ENCODE results near the gene PMPCB.

Gene PMPCB

GRCh38 chr7:103348959-103349358 is 51.7 kb downstream of the PMPCB start:
- Histone ChIP-seq H3K4me3 (ENCODE audit: low read depth, low read length) (peak overlapping the region; percentile 74), H3K27ac (ENCODE audit: extremely low read depth, low read depth, low read length) (no peak overlapping the region), H3K36me3 (ENCODE audit: control insufficient read depth in 2 of 2, insufficient read depth in 1 of 2, low read length in 2 of 2) (peaks cover 20 to 27% of the 10 kb centered on the region in 2 experiments), H3K9me3 (ENCODE audit: control insufficient read depth, insufficient read depth, low read depth, low read length) (no peaks in the 10 kb centered on the region), H3K4me1 (ENCODE audit: control insufficient read depth, insufficient read depth, low read length) (peaks cover 2% of the 10 kb centered on the region)
- TF ChIP-seq PRDM1 (tag by site-specific recombination; IDR thresholded peaks at IDR 0.05): peak; percentile 92
- no peak for TF ChIP-seq ZNF10 (tag by site-specific recombination; IDR thresholded peaks at IDR 0.05)
- ChIA-PET CTCF (interaction anchor here (1.3 kb wide), 1 partner anchor 58 kb away, joined by 3 read pairs; no protein-coding TSS in a partner anchor), POLR2A (no interaction called here)

- no peak overlapping the region for H3K27ac ChIP-seq (ENCODE audit: extremely low read depth, low read depth, low read length)
- H3K4me3 ChIP-seq (ENCODE audit: low read depth, low read length): no peak overlapping the region
- TF ChIP-seq ZEB2 (tag by site-specific recombination; IDR thresholded peaks at IDR 0.05) (no peak), GLIS1 (tag by site-specific recombination; IDR thresholded peaks at IDR 0.05) (no peak), ZNF658 (tag by site-specific recombination; IDR thresholded peaks at IDR 0.05) (no peak), ZBTB11 (tag by site-specific recombination; conservative IDR thresholded peaks at IDR 0.05; ENCODE audit: low read depth) (no peak), ZNF423 (tag by site-specific recombination; IDR thresholded peaks at IDR 0.05) (no peak), ZNF324 (tag by site-specific recombination; IDR thresholded peaks at IDR 0.05) (no peak), ZNF16 (tag by site-specific recombination; IDR thresholded peaks at IDR 0.05; ENCODE audit: low read depth) (no peak), EGR2 (tag by site-specific recombination; IDR thresholded peaks at IDR 0.05; ENCODE audit: low read depth) (no peak), KLF16 (tag by site-specific recombination; IDR thresholded peaks at IDR 0.05) (no peak)
- POLR2A ChIA-PET: no interaction called here
- CTCF ChIA-PET: no interaction called here
- peaks cover 2% of the 10 kb centered on the region for H3K4me1 ChIP-seq (ENCODE audit: control insufficient read depth, insufficient read depth, low read length)
- H3K36me3 ChIP-seq (ENCODE audit: control insufficient read depth in 2 of 2, insufficient read depth in 1 of 2, low read length in 2 of 2): peaks cover 28 to 32% of the 10 kb centered on the region in 2 experiments
- H3K9me3 ChIP-seq (ENCODE audit: control insufficient read depth, insufficient read depth, low read depth, low read length): no peaks in the 10 kb centered on the region
These were observed 52.6 kb downstream of the PMPCB start for GRCh38 chr7:103349805-103350204.

Data from HEK293 (cell line).